Small intestine (tissue), 7 donors: Measurements from ENCODE around the gene SH3RF3. TPM values are rescaled to one million over a fixed set of nuclear protein-coding genes. Genes with fewer than 3 reads are reported as not detected.

Source experiments
- DNase-seq, 2 donors: peaks; one replicate each; pipeline versions ENCODE4 v3.0.0 to v3.0.0-alpha.2; 2013
- FAIRE-seq: peaks from 2 replicates; lab custom pipeline; 2012; peaks lifted over from hg19 to GRCh38; lab: Jason Lieb, UNC
- H3K27ac ChIP-seq, 3 donors: one replicate each; pipeline ENCODE4 v1.5.1; 2013; ENCODE audit warnings: low read length in 2 of 3, mild to moderate bottlenecking in 2 of 3, control low read depth in 1 of 3, inconsistent platforms in 1 of 3, low read depth in 1 of 3, moderate library complexity in 1 of 3
- H3K27me3 ChIP-seq, 3 donors: one replicate each; pipeline ENCODE4 v1.6.1; 2013; ENCODE audit warnings: low read length in 3 of 3, inconsistent platforms in 1 of 3; ENCODE audit not compliant: control insufficient read depth in 3 of 3, insufficient read depth in 3 of 3
- H3K36me3 ChIP-seq, 3 donors: one replicate each; pipeline ENCODE4 v1.6.1; 2013; ENCODE audit warnings: low read length in 3 of 3, inconsistent platforms in 1 of 3, low read depth in 1 of 3, mild to moderate bottlenecking in 1 of 3, moderate library complexity in 1 of 3; ENCODE audit not compliant: control insufficient read depth in 3 of 3, insufficient read depth in 2 of 3
- H3K4me1 ChIP-seq, 3 donors: one replicate each; pipeline ENCODE4 v1.6.1; 2013; ENCODE audit warnings: low read length in 2 of 3, inconsistent platforms in 1 of 3, low read depth in 1 of 3, mild to moderate bottlenecking in 1 of 3, moderate library complexity in 1 of 3; ENCODE audit not compliant: control insufficient read depth in 3 of 3, insufficient read depth in 2 of 3
- H3K4me3 ChIP-seq, 3 donors: one replicate each; pipeline ENCODE4 v1.5.1; 2013; ENCODE audit warnings: low read length in 3 of 3, control low read depth in 1 of 3, inconsistent platforms in 1 of 3, low read depth in 1 of 3, mild to moderate bottlenecking in 1 of 3, moderate library complexity in 1 of 3
- H3K9me3 ChIP-seq, 2 donors: one replicate each; pipeline ENCODE4 v1.6.1; 2013; ENCODE audit warnings: low read depth in 1 of 2, low read length in 1 of 2; ENCODE audit not compliant: control insufficient read depth in 2 of 2, insufficient read depth in 1 of 2
- WGBS, 3 donors: extraction: QIAGEN DNeasy Blood & Tissue Kit; methylation state at CpG; one replicate each; pipeline ENCODE4 v1.1.7; 2013; 5-methylcytosine and 5-hydroxymethylcytosine counted together
- polyA plus RNA-seq, 4 donors: library from polyadenylated mRNA; stranded (reverse) in 3 of 4; unstranded in 1 of 4; fragments of 200-250 nt in 3 of 4; fragments of 120-200 nt in 1 of 4; gene quantifications; one replicate each; pipeline versions ENCODE4 v1.2.1 to v1.2.3, GENCODE V29; 2013
- donor health status: healthy with polysubstance abuse.
- donor health status: control.
- donor health status: control.
- donor health status: Bipolar disorder and iron deficiency.
- donor health status: healthy.

Gene SH3RF3
- polyA plus RNA-seq, 4 donors = 0.22 to 3.9 (median 1.2) TPM

GRCh38 chr2:109342256-109342850, 213.3 kb downstream of the SH3RF3 start:
- Histone ChIP-seq H3K27me3 (peaks cover 0 to under 1% (median 0%) of the 10 kb centered on the region in 3 donors), H3K36me3 (no peaks in the 10 kb centered on the region), H3K4me1 (peaks cover 0 to 2% (median 0%) of the 10 kb centered on the region in 3 donors), H3K27ac (no peak overlapping the region), H3K9me3 (no peaks in the 10 kb centered on the region), H3K4me3 (no peak overlapping the region)
- no peak for FAIRE-seq
- DNase-seq = no peak
- 93 to 96% (median 93%) methylated on average over 18 of the region's 18 CpGs for WGBS, 3 donors

GRCh38 chr2:109342930-109343329, 213.9 kb downstream of the SH3RF3 start:
- no peak for FAIRE-seq
- WGBS, 3 donors = 87 to 92% (median 89%) methylated on average over 6 of the region's 6 CpGs

GRCh38 chr2:109343460-109343859, 214.5 kb downstream of the SH3RF3 start:
- Histone ChIP-seq H3K27ac (no peak overlapping the region), H3K4me1 (peaks cover 0 to 2% (median 0%) of the 10 kb centered on the region in 3 donors), H3K4me3 (no peak overlapping the region), H3K36me3 (no peaks in the 10 kb centered on the region), H3K9me3 (no peaks in the 10 kb centered on the region), H3K27me3 (no peaks in the 10 kb centered on the region)
- 77 to 88% (median 78%) methylated on average over 5 of the region's 5 CpGs for WGBS, 3 donors
- FAIRE-seq (no peak), DNase-seq (no peak)

More at GRCh38 chr2:109342930-109343329, 213.9 kb downstream of the SH3RF3 start:
- H3K4me1 ChIP-seq = peaks cover 0 to 2% (median 0%) of the 10 kb centered on the region in 3 donors
- H3K9me3 ChIP-seq = no peaks in the 10 kb centered on the region
- no peak overlapping the region for H3K4me3 ChIP-seq
- H3K27me3 ChIP-seq = no peaks in the 10 kb centered on the region
- no peak for DNase-seq
- no peak overlapping the region for H3K27ac ChIP-seq
- no peaks in the 10 kb centered on the region for H3K36me3 ChIP-seq

DNA sequence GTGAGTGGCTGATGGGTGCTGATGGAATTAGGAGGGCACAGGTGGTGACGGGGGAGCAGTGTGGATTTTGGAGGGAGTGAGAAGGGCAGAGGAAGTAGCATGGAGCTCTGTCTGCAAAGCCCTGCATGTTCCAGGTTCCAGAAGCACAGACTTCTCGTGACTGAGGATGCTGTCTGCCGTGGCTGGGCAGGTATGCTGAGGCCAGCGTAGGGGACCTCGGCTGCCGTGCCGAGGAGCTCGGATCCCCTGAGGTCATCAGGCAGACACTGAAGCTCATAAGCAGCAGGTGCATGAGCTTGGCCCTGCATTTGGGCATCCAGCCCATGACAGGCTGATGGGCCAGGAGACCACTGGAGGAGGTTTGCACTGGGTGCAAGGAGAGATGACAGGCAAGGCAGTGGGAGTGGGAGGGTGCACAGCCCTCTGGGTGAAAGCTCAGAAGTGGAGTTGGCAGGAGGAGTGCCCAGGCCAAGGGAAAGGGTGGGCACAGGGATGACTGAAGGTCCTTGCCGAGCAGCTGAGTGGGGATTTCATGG, 215.3 kb downstream of the SH3RF3 start:
- Histone ChIP-seq H3K27me3 (no peaks in the 10 kb centered on the region), H3K27ac (no peak overlapping the region), H3K4me1 (no peaks in the 10 kb centered on the region), H3K9me3 (no peaks in the 10 kb centered on the region), H3K36me3 (no peaks in the 10 kb centered on the region), H3K4me3 (no peak overlapping the region)
- DNase-seq = no peak
- 92% methylated on average over 9 of the region's 9 CpGs for WGBS, 3 donors
- FAIRE-seq = no peak

DNA sequence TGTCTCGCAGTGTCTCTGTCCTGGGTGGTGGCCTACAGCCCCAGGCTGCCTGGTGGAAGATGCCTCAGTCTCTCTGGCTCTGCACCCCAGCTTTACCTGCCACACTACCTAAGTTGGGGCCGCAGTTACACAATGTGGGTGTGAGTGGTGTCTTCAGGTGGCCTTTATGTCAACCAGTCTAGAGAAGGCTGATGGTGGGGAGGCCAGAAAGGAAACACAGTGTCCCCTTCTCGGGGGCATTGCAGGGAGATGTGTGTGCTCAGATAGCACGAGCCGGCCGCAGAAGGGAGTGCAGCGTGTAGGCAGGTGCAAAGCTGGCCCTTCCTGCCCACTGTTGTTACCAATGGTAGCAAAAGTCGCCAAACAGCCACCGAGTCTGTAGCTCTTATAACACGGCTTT, 216.1 kb downstream of the SH3RF3 start:
- H3K4me1 ChIP-seq = no peaks in the 10 kb centered on the region
- no peak overlapping the region for H3K4me3 ChIP-seq
- H3K27ac ChIP-seq = no peak overlapping the region
- H3K9me3 ChIP-seq = no peaks in the 10 kb centered on the region
- no peak for DNase-seq
- 85 to 89% (median 85%) methylated on average over 10 of the region's 10 CpGs for WGBS, 3 donors
- no peaks in the 10 kb centered on the region for H3K27me3 ChIP-seq
- FAIRE-seq = no peak
- no peaks in the 10 kb centered on the region for H3K36me3 ChIP-seq

DNA sequence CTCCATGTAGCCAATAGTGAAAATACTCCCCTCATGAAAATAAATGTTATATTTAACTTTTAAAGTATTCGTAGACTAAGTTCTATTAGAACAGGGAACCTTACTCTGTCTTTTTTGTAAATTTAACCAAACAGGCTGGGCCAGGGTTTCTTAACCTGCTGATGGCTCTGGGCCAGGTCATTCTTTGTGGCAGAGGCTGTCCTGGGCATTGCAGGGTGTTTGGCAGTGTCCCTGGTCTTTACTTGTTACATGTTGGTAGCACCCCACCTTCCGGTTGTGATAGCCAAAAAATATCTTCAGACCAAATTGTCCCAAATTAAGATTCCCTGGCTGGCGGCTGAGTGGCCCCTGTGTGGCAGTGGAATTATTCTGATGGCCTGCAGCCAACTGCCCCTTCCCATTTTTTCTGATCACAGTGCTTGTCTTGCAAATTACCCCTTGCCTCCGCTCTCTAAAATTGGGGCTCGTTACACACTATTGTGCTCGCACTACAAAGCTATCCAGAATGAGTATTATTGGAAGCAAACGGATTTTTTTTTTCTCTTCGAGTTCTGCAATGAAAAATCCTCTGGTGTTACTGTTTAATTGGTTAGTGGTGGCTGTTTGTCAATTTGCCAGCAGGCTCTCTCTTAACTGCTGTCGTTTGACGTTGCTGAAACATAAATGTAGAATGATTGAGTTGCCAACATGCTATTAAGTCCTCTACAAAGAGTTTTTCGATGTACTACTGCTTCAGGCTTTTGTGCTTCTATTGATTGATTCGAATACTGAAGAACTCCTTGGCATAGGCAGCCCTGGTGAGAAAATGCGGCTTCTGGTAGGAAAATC, 216.9 kb downstream of the SH3RF3 start:
- no peak for DNase-seq
- WGBS, 3 donors = 73 to 81% (median 76%) methylated on average over 13 of the region's 13 CpGs
- no peak overlapping the region for H3K4me3 ChIP-seq
- no peaks in the 10 kb centered on the region for H3K36me3 ChIP-seq
- H3K27me3 ChIP-seq = no peaks in the 10 kb centered on the region
- no peak for FAIRE-seq
- no peaks in the 10 kb centered on the region for H3K9me3 ChIP-seq
- no peaks in the 10 kb centered on the region for H3K4me1 ChIP-seq
- H3K27ac ChIP-seq = no peak overlapping the region

- no peak for FAIRE-seq
- Histone ChIP-seq H3K27ac (no peak overlapping the region), H3K27me3 (no peaks in the 10 kb centered on the region), H3K36me3 (no peaks in the 10 kb centered on the region), H3K4me1 (no peaks in the 10 kb centered on the region), H3K9me3 (no peaks in the 10 kb centered on the region), H3K4me3 (no peak overlapping the region)
- no peak for DNase-seq
- 85 to 91% (median 89%) methylated on average over 12 of the region's 12 CpGs for WGBS, 3 donors
Measured at GRCh38 chr2:109346601-109347228, 217.7 kb downstream of the SH3RF3 start.

- FAIRE-seq (no peak), DNase-seq (no peak)
- no peaks in the 10 kb centered on the region for H3K27me3 ChIP-seq
- H3K4me1 ChIP-seq = no peaks in the 10 kb centered on the region
- H3K27ac ChIP-seq = no peak overlapping the region
- no peaks in the 10 kb centered on the region for H3K9me3 ChIP-seq
- H3K4me3 ChIP-seq = no peak overlapping the region
- 81 to 85% (median 82%) methylated on average over 13 of the region's 13 CpGs for WGBS, 3 donors
- no peaks in the 10 kb centered on the region for H3K36me3 ChIP-seq
Measured at GRCh38 chr2:109347626-109348025, 218.6 kb downstream of the SH3RF3 start.
